GM12878 (cell line): ENCODE data around the gene OR6C2. TPM values are rescaled to one million over a fixed set of nuclear protein-coding genes. Genes with fewer than 3 reads are reported as not detected.

Experiments used
- ATAC-seq: fragments of 200-7000 bp; cut with Tn5 transposase; 3 replicates; pipeline ENCODE4 v1.9.1; 2020; ENCODE audit warnings: mild to moderate bottlenecking, moderate library complexity
- BruUV-seq: library from RNA; stranded (reverse); fragments of 400-500 nt; replicated peaks from 2 replicates; lab custom pipeline; 2021; lab: Mats Ljungman, UMichigan
- CTCF ChIA-PET: fragments of 300-600 bp; sonication (Branson Sonifier 250); formaldehyde crosslinking; extraction: SDS; loops from one replicate; lab custom pipeline; 2021; ENCODE audit warnings: inconsistent platforms; lab: Yijun Ruan, JAX
- POLR2A ChIA-PET: fragments of 350-600 bp; formaldehyde crosslinking; extraction: SDS; loops from one replicate; lab custom pipeline; 2021; ENCODE audit warnings: inconsistent platforms; lab: Charles Lee
- RAD21 ChIA-PET: fragments of 300-600 bp; sonication (Branson Sonifier 250); formaldehyde crosslinking; loops from one replicate; lab custom pipeline; 2023; ENCODE audit warnings: antibody characterized with exemption; ENCODE audit not compliant: unreplicated experiment; lab: Charles Lee
- SMC1A ChIA-PET: fragments of 300-600 bp; sonication (Branson Sonifier 250); formaldehyde crosslinking; loops from one replicate; lab custom pipeline; 2023; ENCODE audit not compliant: unreplicated experiment, uncharacterized antibody; lab: Charles Lee
- DNase-seq: peaks from one replicate; pipeline ENCODE4 v3.0.0-alpha.2; 2011; ENCODE audit warnings: low read depth, low spot score
- FAIRE-seq: peaks from 3 replicates; lab custom pipeline; 2011; peaks lifted over from hg19 to GRCh38; lab: Jason Lieb, UNC
- H2AFZ ChIP-seq: 2 replicates; pipeline ENCODE4 v1.6.0; 2011; ENCODE audit warnings: low read depth, low read length, control low read depth; ENCODE audit not compliant: control insufficient read depth
- H3K27ac ChIP-seq: 2 replicates; pipeline ENCODE4 v1.5.1; 2011; ENCODE audit warnings: control low read depth; ENCODE audit not compliant: control insufficient read depth, insufficient read depth
- H3K27me3 ChIP-seq, 2 experiments: replicated peaks in 1 of 2; 2 replicates each; pipeline versions ENCODE4 v1.6.0 to v1.6.1; 2011; ENCODE audit warnings: low read length in 1 of 2; ENCODE audit not compliant: control insufficient read depth in 2 of 2, insufficient read depth in 2 of 2
- H3K36me3 ChIP-seq, 2 experiments: 2 replicates each; pipeline ENCODE4 v1.5.1; 2011; ENCODE audit warnings: low read length in 1 of 2; ENCODE audit not compliant: control insufficient read depth in 2 of 2, insufficient read depth in 2 of 2
- H3K4me1 ChIP-seq: 2 replicates; pipeline ENCODE4 v1.6.1; 2011; ENCODE audit warnings: mild to moderate bottlenecking, low read length, moderate library complexity, mixed read lengths; ENCODE audit not compliant: control insufficient read depth, insufficient read depth
- H3K4me2 ChIP-seq: 2 replicates; pipeline ENCODE4 v1.6.0; 2011; ENCODE audit warnings: control low read depth; ENCODE audit not compliant: control insufficient read depth, insufficient read depth
- H3K4me3 ChIP-seq: fragments of 200-600 bp; sonication (generic); 2 replicates; pipeline ENCODE4 v1.5.1; 2016
- H3K79me2 ChIP-seq: 2 replicates; pipeline ENCODE4 v1.6.0; 2011; ENCODE audit warnings: low read length; ENCODE audit not compliant: control insufficient read depth, insufficient read depth
- H3K9ac ChIP-seq: 2 replicates; pipeline ENCODE4 v1.8.0; 2011; ENCODE audit warnings: low read length, control low read depth, mixed read lengths; ENCODE audit not compliant: control insufficient read depth, insufficient read depth
- H3K9me3 ChIP-seq: replicated peaks from 3 replicates; pipeline ENCODE4 v1.5.1; 2011; ENCODE audit warnings: mild to moderate bottlenecking, low read length; ENCODE audit not compliant: control insufficient read depth, insufficient read depth
- H4K20me1 ChIP-seq: 2 replicates; pipeline ENCODE4 v1.6.0; 2011; ENCODE audit not compliant: control insufficient read depth, insufficient read depth
- CHD2 ChIP-seq: IDR thresholded peaks from 2 replicates; pipeline ENCODE4 v1.6.1; 2011; ENCODE audit warnings: low read depth, low read length, improper control_type of control experiment, borderline replicate concordance
- E2F8 ChIP-seq: fragments of 450-650 bp; IDR thresholded peaks from 2 replicates; pipeline ENCODE4 v1.6.1; 2018; ENCODE audit warnings: mild to moderate bottlenecking, low read depth, moderate library complexity; ENCODE audit not compliant: partially characterized antibody
- E4F1 ChIP-seq: fragments of 450-650 bp; IDR thresholded peaks from 2 replicates; pipeline ENCODE4 v1.6.1; 2018; ENCODE audit warnings: borderline replicate concordance, mild to moderate bottlenecking; ENCODE audit not compliant: partially characterized antibody
- MYC ChIP-seq: IDR thresholded peaks from 2 replicates; pipeline ENCODE4 v1.6.1; 2011; ENCODE audit warnings: mild to moderate bottlenecking, low read length, moderate library complexity, inconsistent platforms; ENCODE audit not compliant: insufficient read depth, insufficient replicate concordance, insufficient read length, severe bottlenecking
- NFYA ChIP-seq: IDR thresholded peaks from 2 replicates; pipeline ENCODE4 v1.6.1; 2011; ENCODE audit warnings: low read depth, mild to moderate bottlenecking, low read length, improper control_type of control experiment, borderline replicate concordance
- POLR2AphosphoS2 ChIP-seq: IDR thresholded peaks from 2 replicates; pipeline ENCODE4 v1.6.1; 2011; ENCODE audit warnings: low read depth, mild to moderate bottlenecking, low read length, improper control_type of control experiment, moderate library complexity
- POLR2AphosphoS5 ChIP-seq: IDR thresholded peaks from 2 replicates; pipeline ENCODE4 v1.6.1; 2011; ENCODE audit warnings: mild to moderate bottlenecking, low read length, inconsistent platforms
- PRDM15 ChIP-seq: fragments of 450-650 bp; formaldehyde crosslinking; IDR thresholded peaks from 2 replicates; pipeline ENCODE4 v1.4.0; 2020; ENCODE audit warnings: mild to moderate bottlenecking, moderate library complexity
- WGBS: methylation state at CpG from one replicate; pipeline ENCODE4 v1.1.6; 2016; ENCODE audit warnings: low lambda C conversion rate; ENCODE audit not compliant: insufficient replicate concordance, insufficient coverage; ENCODE audit errors: missing lambda C conversion rate; 5-methylcytosine and 5-hydroxymethylcytosine counted together
- in situ Hi-C: fragments of 300-500 bp; cut with MboI; formaldehyde crosslinking; loops from 9 replicates; pipeline ENCODE4 v1.14.3; 2018; ENCODE audit warnings: mixed read lengths
- intact Hi-C: fragments of 100-400 bp; cut with micrococcal nuclease; formaldehyde crosslinking; loops from one replicate; pipeline ENCODE4 v1.14.2; 2022; ENCODE audit not compliant: unreplicated experiment
- polyA plus RNA-seq, 11 experiments: library from polyadenylated mRNA; depleted of rRNA in 4 of 11; unstranded in 6 of 11; stranded (reverse) in 5 of 11; fragments of >200 nt; fragmentation: Nextera tagmentation in 4 of 11; fragmentation: Illumina TruSeq in 1 of 11; extraction: Ambion mirVana in 4 of 11; extraction: Trizol in 1 of 11; gene quantifications; 1 replicate in 1 of 11; 2 replicates in 10 of 11; pipeline versions ENCODE4 v1.2.1 to v1.2.3, GENCODE V29; 2011 to 2016; ENCODE audit warnings: inconsistent platforms in 2 of 11, missing spikeins in 2 of 11, low read depth in 1 of 11
- total RNA-seq, 4 experiments: library from RNA; depleted of rRNA in 3 of 4; stranded (reverse); fragments of >200 nt in 3 of 4; fragmentation: Illumina TruSeq in 1 of 4; extraction: Trizol in 1 of 4; gene quantifications; 2 replicates each; pipeline versions ENCODE4 v1.2.1 to v1.2.3, GENCODE V29; 2013 to 2021
- TF ChIP-seq, protein P1 (sequence below): IDR thresholded peaks from 2 replicates; pipeline ENCODE4 v1.6.1; 2011; ENCODE audit warnings: low read depth, low read length, improper control_type of control experiment, borderline replicate concordance

OR6C2 gene
- total and polyA plus RNA-seq, 10 of the 15 experiments (the other 5 are each of a cell fraction or from before 2014, with no cell fraction given): not detected

DNA sequence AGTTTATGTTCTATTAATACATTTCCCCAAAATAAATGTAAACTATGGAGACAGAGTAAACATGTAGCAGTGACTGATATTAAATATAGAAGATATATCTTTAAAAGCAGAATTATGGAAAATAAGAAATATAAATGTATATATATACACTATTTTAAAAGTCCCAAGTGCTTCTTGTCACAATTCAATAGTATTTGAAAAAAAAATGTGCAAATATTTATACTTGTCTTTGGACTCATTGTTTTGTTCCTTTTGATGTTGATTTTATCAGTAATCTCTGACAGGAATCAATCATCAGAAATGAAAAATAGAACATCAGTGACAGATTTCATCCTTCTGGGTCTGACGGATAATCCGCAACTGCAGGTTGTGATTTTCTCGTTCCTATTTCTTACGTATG is 17.9 kb upstream of the OR6C2 start, which contains the start of gene OR6C76 (continued):
- TF ChIP-seq POLR2AphosphoS2 (no peak), E4F1 (no peak)

- BruUV-seq: no TSS peak
- no peaks in the 10 kb centered on the region for H4K20me1 ChIP-seq
- FAIRE-seq (no peak), ATAC-seq (no peak), DNase-seq (no peak)
- RAD21 ChIA-PET: no interaction called here
- H3K36me3 ChIP-seq: no peaks in the 10 kb centered on the region
- CTCF ChIA-PET: interaction anchor here (1.5 kb wide), 1 partner anchor 15 kb away, joined by 3 read pairs; the partner anchor contains the start of gene OR6C2
- H2AFZ ChIP-seq: no peak overlapping the region
- no peak overlapping the region for H3K4me2 ChIP-seq
- 4% methylated on average over 1 of the region's 1 CpG for WGBS
- no peak overlapping the region for H3K9ac ChIP-seq
- SMC1A ChIA-PET: no interaction called here
- no peaks in the 10 kb centered on the region for H3K79me2 ChIP-seq
- no peaks in the 10 kb centered on the region for H3K9me3 ChIP-seq
- no peaks in the 10 kb centered on the region for H3K27me3 ChIP-seq
- in situ Hi-C loops: no loop called here
- H3K4me1 ChIP-seq: no peaks in the 10 kb centered on the region
- intact Hi-C loops: no loop called here
- POLR2A ChIA-PET: no interaction called here
- no peak overlapping the region for H3K27ac ChIP-seq
- no peak overlapping the region for H3K4me3 ChIP-seq
- TF ChIP-seq MYC: no peak
- TF ChIP-seq, protein P1, sequence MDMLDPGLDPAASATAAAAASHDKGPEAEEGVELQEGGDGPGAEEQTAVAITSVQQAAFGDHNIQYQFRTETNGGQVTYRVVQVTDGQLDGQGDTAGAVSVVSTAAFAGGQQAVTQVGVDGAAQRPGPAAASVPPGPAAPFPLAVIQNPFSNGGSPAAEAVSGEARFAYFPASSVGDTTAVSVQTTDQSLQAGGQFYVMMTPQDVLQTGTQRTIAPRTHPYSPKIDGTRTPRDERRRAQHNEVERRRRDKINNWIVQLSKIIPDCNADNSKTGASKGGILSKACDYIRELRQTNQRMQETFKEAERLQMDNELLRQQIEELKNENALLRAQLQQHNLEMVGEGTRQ: no peak
- TF ChIP-seq PRDM15 (CRISPR knock-in tag): no peak
- no peak for TF ChIP-seq NFYA
- no peak for TF ChIP-seq CHD2
- no peak for TF ChIP-seq POLR2AphosphoS5
- TF ChIP-seq E2F8: no peak
Observed at GRCh38 chr12:55428331-55429243, 15.3 kb upstream of the OR6C2 start.
